GM18526 (cell line): ENCODE results near the gene STYXL1.

ENCODE experiments used
- POLR2A ChIP-seq: IDR thresholded peaks from 3 replicates; pipeline ENCODE4 v1.6.1; 2011; ENCODE audit not compliant: insufficient read length; ENCODE audit errors: extremely low read depth

Gene STYXL1

DNA sequence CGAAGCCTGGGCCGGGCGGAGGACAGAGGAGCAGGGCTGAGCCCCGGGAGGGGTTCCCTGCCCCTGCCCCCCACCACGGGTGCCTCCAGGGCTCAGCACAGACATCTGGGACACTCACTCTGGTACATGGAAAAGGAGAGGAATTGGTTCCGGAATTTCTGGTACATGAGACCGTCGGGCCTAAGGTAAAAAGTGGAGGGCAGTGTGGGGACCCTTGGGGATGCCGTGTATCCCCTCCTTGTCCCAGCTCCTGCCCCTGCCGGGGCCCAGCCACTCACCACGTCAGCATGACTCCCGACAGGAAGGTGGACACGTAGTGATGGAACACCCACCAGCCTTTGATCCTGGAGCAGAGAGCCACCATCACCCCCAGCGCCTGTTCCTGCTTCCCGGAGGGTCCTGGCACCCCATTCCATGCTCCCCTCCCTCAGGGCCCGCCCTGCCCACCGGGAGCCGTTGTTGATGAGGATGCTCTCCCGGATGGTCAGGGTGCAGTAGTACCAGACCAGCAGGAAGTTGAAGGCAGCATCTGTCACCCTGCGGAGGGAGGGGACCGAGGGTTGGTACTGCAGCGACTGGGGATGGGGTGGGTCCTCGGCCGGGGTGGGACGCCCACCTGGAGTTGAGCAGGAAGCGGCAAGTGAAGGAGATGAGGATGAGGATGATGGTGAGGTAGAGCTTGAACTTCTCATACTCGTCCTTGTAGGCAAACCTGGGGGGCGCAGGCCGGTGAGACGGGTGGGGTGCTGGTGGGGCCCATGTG is 59.8 kb downstream of the STYXL1 start:
- TF ChIP-seq POLR2A: no peak

DNA sequence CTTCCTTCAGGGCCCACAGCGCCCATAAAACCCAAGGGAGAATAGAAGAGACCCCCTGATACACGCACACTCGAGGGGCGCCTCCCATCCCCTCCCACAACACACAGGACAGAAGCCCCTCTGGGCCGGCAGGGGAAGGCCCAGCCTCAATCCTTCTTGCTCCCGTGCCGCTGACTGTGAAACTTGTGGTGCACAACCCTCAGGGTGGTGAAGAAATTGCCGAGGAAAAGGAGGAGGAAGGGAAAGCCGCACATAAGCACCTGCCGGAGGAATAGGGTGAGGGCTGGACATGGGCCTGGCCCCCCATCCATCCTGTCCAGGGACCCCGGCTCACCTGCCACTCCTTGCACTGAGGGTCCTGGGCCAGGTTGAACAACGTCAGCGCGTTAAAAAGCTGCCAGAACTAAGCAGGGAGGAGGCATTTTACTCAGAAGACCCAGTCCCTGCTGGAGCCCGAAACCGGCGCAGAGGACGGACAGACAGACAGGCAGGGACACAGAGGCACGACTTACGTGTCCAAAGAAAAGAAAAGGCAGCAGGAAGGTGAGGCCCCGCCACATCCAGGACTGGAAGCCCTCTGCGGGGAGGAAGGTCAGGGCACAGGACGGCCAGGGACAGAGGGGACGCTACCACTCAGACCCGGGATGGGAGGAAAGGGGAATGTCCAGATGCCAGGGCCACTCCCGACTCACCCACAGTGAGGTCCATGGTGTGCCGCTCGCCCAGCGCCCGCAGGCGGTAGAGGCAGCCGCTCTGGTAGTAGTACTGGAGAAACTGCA is 60.6 kb downstream of the STYXL1 start:
- TF ChIP-seq POLR2A: no peak

DNA sequence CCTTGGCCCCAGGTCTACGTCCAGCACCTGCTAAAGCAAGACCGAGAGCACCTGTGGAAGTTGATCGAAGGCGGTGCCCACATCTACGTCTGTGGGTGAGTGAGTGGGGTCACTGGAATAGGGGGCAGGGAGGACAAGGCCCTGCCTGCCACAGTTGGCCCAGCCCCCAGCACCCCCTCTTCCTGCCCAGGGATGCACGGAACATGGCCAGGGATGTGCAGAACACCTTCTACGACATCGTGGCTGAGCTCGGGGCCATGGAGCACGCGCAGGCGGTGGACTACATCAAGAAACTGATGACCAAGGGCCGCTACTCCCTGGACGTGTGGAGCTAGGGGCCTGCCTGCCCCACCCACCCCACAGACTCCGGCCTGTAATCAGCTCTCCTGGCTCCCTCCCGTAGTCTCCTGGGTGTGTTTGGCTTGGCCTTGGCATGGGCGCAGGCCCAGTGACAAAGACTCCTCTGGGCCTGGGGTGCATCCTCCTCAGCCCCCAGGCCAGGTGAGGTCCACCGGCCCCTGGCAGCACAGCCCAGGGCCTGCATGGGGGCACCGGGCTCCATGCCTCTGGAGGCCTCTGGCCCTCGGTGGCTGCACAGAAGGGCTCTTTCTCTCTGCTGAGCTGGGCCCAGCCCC is 61.5 kb downstream of the STYXL1 start:
- no peak for TF ChIP-seq POLR2A

DNA sequence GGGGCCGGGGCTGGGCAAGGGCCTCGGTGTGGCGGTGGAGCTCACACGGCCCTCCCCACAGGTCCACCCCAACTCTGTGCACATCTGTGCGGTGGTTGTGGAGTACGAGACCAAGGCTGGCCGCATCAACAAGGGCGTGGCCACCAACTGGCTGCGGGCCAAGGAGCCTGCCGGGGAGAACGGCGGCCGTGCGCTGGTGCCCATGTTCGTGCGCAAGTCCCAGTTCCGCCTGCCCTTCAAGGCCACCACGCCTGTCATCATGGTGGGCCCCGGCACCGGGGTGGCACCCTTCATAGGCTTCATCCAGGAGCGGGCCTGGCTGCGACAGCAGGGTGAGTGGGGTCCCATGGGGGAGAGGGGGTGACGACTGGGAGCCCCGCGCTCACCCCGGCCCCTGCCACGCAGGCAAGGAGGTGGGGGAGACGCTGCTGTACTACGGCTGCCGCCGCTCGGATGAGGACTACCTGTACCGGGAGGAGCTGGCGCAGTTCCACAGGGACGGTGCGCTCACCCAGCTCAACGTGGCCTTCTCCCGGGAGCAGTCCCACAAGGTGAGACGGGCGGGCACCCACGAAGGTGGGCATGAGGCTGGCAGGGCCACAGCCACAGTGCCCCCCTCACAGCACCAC is 62.2 kb downstream of the STYXL1 start:
- no peak for TF ChIP-seq POLR2A

DNA sequence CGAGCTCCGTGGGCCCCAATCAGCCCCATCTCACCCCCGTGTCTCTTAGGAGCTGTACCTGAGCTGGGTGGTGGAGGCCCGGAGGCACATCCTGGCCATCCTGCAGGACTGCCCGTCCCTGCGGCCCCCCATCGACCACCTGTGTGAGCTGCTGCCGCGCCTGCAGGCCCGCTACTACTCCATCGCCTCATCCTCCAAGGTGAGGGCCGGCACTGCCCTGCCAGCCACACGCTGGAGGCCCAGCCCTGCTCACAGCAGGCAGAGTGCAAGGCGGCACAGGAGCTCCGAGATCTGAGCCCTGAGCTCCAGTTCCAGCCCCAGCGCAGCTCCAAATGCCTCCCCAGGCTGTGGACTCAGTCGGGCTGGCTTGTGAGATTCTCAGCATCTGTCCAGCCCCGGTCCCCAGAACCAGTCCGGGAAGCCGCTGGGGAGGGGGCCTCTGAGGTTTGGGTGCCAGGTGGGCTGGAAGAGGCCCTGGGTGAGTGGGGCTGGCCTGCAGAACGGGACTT is 62.7 kb downstream of the STYXL1 start:
- no peak for TF ChIP-seq POLR2A

DNA sequence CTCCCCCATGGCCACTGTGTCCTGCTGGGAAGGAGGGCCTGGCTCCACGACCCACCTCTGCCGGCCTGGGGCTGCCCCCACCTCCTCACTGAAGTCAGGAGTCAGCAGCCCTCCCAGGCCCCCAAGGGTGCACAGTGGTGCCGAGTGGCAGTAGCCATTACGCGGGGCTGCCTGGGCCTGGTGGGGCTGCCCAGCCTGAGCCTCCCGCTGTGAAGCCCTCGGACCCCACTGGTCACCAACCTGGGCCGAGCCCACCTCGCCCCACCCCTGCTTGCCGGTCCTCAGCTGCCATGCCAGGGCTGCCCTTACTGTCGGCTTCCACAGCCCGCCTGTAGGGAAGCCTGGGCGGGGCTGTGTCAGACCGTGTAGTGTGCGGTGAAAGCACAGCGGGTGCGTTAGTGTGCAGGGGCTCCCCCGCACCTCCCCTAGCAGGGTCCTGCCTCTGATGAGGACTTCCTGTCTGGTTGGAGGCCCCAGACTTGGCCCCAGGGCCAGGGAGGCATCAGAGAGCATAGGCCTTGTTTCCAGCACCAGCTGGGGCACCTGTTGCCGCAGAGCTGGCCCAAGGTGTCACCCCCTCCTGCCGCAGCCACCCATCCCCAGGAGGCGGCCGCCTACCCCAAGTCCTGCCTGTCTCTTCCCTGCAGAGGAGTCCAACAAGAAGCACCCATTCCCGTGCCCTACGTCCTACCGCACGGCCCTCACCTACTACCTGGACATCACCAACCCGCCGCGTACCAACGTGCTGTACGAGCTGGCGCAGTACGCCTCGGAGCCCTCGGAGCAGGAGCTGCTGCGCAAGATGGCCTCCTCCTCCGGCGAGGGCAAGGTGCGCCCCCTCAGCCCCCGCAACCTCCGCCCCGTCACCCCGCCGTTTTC is 63.4 kb downstream of the STYXL1 start:
- TF ChIP-seq POLR2A: no peak

DNA sequence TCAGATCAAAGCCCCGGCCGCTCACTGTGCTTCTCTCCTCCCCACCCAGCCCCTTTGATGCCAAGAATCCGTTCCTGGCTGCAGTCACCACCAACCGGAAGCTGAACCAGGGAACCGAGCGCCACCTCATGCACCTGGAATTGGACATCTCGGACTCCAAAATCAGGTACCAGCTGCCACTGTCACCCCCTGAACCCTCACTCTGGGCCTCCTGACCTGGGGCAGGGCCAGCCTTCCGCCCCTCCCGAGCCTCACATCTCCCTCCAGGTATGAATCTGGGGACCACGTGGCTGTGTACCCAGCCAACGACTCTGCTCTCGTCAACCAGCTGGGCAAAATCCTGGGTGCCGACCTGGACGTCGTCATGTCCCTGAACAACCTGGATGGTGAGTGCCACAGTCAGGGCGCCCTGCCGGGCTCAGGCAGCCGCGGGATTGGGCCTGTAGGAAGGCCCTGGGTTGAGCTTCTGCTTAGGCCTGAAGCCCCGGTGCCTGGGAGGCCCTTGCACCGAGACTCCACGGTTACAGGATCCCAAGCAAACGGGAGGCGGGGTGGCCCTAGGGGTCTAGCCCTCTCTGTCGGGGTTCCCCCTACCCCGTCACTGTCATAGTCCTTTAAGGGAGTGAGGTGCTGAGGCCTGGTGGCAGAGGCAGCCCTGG is 64.2 kb downstream of the STYXL1 start:
- TF ChIP-seq POLR2A: no peak

DNA sequence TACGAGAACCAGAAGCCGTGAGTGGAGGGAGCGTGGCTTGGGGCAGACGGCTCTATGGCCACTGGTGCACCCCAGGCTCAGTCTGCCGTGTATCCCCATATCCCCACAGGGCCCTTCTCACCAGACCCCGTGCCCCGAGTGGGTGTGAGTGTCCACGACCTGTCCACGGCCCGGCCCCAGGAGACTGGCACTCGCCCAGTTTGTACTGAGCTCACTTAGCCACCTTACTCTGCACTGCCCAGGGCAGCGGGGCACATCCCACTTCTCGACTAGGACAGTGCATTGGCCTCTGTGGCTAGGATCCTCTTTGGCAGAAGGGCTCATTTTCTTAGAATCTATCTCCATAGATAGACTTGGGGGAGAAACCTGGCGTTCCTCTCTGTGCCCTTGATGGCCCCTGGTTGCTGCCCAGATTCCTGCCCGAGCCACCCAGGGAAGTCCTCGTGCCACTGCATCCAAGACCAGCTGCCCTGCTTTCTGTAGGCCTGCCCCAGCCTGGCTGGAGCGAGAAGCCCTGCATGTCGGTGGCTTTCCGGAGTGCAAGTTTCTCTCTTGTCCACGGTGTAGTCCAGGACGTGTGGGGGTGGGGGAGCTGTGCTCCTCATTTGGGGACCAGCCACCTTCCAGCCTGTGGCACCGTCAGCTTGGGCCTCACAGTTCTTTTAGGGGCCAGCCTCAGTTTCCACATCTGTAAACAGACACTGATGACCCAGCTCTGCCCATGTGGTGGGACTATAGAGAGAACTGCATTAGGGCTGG is 65.3 kb downstream of the STYXL1 start:
- TF ChIP-seq POLR2A: no peak

DNA sequence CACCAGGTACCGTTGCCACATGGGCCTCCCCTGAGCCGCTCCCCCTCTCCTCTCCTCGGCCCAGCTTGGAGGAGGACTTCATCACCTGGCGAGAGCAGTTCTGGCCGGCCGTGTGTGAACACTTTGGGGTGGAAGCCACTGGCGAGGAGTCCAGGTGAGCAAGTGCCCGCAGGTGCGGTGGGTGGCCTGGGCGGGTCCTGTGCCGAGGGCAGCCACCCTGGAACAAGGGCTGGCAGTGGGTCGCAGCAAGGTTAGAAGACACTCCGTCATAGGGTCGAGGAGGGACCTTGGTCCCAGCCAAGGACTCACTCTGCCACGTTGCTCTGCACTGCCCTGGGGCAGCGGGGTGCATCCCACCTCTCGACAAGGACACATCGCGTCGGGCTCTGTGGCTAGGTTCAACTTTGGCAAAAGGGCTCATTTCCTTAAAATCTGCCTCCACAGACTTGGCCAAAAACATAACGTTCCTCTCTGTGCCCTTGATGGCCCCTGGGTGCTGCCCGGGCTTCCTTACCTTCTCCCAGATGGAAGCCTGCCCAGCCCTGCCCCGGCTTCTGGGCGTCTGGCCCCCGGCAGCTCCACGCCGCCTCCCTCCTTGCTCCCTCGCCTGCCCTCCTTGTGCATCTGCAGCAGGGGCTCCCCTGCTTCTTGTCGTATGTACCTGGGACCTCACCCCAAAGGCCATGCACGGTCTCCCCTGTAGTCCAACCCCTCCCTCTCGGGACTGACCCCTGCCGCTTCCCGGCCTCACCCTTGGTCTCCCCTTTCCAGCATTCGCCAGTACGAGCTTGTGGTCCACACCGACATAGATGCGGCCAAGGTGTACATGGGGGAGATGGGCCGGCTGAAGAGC is 66.1 kb downstream of the STYXL1 start:
- TF ChIP-seq POLR2A: no peak

DNA sequence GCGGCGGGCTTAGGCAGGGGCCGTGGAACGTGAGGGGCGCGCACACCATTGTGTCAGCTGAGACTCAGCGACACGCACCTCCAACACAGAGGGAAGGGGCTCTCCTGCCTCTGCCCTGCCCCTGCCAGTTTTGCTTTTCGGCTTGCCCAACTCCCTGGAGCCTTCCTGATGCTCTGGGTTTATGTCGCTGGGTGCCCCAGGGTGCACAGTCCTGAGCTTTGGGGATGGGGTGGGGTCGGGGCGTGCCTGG is 66.7 kb downstream of the STYXL1 start:
- no peak for TF ChIP-seq POLR2A

DNA sequence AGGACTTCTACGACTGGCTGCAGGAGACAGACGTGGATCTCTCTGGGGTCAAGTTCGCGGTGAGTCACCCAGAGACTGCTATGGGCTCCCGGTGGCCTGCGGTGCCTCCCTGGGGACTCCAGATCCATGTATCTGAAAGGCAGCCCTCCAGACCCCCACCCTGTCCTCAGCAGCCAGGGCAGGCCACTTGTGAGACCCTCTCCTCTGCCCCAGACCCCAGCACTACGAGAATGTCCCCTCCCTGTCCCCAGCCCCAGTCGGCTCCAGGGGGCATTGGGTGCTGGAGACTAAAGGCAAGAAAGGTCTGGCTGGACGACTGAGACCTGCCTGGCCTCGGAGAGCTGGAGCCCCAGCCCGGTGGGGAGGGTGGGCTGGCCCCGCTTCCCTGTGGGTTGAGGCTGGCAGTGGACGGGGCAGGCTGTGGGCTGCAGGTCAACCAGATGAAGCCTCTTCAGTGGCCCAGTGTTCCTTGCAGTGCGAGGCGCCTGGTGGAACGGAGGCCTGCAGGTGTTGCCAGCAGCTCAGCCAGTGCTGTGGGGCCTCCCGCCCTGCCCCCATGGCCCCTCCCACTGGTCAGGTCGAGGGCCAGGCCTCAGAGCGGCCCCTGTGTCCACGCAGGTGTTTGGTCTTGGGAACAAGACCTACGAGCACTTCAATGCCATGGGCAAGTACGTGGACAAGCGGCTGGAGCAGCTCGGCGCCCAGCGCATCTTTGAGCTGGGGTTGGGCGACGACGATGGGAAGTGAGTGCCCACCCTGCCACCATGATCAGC is 67.2 kb downstream of the STYXL1 start:
- TF ChIP-seq POLR2A: no peak

DNA sequence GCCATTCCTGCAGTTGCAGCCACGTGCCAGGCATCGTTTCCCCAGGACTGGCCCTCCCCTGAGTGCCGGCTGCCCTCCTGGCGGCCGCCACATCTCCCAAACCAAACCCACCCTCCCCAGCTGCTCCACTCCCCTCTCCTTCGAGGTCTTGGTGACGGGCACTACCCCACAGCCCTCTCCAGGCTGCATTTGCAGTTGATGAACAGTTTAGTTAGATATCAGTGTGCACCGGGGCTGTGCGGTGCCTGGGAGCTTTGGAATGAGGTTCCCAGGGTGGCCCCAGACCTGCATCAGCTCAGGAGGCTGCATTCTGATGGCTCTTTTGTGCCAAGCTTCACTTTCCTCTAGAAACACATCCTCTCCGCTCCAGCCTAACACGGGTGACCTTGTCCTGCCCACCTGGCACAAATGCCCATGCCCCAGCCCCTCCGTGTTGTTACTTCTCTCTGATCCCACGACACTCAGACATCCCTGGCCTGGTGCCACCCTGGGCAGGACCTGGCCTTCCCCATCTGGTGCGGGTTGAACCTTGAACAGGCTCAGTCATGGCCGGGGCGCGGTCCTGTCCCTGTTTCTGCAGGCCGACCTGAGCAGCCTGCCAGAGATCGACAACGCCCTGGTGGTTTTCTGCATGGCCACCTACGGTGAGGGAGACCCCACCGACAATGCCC is 67.9 kb downstream of the STYXL1 start:
- TF ChIP-seq POLR2A: no peak

DNA sequence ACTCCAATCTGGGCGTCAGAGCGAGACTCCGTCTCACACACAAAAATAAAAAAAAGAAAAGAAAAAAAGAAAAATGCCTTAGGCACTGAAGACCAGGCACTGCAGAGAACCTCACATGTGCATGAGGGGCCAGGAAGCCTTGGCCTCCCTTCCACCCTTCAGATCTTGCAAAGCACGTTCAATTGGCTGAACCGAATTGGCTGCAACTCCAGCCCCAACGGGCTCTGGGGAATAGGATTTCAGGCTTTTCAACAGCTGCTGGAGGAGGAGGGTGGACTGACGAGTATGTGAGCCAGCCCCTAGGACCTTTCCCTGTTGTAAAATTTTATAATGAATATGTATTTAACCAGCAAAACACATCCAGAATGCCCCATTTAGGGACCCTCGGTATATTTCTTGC is 70.1 kb downstream of the STYXL1 start:
- no peak for TF ChIP-seq POLR2A
